Ishikawa (cell line): ENCODE results near the gene GAS6.

Experiments used
- CEBPB ChIP-seq: IDR thresholded peaks from 2 replicates; pipeline ENCODE4 v1.6.1; 2012
- CREB1 ChIP-seq: IDR thresholded peaks from 2 replicates; pipeline ENCODE4 v1.6.1; 2012; ENCODE audit warnings: low read depth
- EGR1 ChIP-seq: IDR thresholded peaks from 2 replicates; pipeline ENCODE4 v1.6.1; 2012
- EP300 ChIP-seq: IDR thresholded peaks from 2 replicates; pipeline ENCODE4 v1.6.1; 2012; ENCODE audit warnings: borderline replicate concordance
- FOXM1 ChIP-seq: IDR thresholded peaks from 2 replicates; pipeline ENCODE4 v1.6.1; 2012; ENCODE audit warnings: low read depth, borderline replicate concordance
- MAX ChIP-seq: IDR thresholded peaks from 2 replicates; pipeline ENCODE4 v1.6.1; 2012
- NFIC ChIP-seq: IDR thresholded peaks from 2 replicates; pipeline ENCODE4 v1.6.1; 2012
- RAD21 ChIP-seq: IDR thresholded peaks from 2 replicates; pipeline ENCODE4 v1.6.1; 2012; ENCODE audit warnings: low read depth
- REST ChIP-seq: IDR thresholded peaks from 2 replicates; pipeline ENCODE4 v1.6.1; 2012; ENCODE audit warnings: low read depth, mild to moderate bottlenecking
- TAF1 ChIP-seq: IDR thresholded peaks from 2 replicates; pipeline ENCODE4 v1.6.1; 2012; ENCODE audit warnings: low read depth, mild to moderate bottlenecking
- TCF12 ChIP-seq: IDR thresholded peaks from 2 replicates; pipeline ENCODE4 v1.6.1; 2012; ENCODE audit warnings: low read depth
- TEAD4 ChIP-seq: IDR thresholded peaks from 2 replicates; pipeline ENCODE4 v1.6.1; 2012
- YY1 ChIP-seq: IDR thresholded peaks from 2 replicates; pipeline ENCODE4 v1.6.1; 2012; ENCODE audit warnings: low read depth
- ZBTB7A ChIP-seq: IDR thresholded peaks from 2 replicates; pipeline ENCODE4 v1.6.1; 2012; ENCODE audit warnings: low read depth
- TF ChIP-seq, protein P1 (sequence below): IDR thresholded peaks from 2 replicates; pipeline ENCODE4 v1.6.1; 2012

Gene GAS6

DNA sequence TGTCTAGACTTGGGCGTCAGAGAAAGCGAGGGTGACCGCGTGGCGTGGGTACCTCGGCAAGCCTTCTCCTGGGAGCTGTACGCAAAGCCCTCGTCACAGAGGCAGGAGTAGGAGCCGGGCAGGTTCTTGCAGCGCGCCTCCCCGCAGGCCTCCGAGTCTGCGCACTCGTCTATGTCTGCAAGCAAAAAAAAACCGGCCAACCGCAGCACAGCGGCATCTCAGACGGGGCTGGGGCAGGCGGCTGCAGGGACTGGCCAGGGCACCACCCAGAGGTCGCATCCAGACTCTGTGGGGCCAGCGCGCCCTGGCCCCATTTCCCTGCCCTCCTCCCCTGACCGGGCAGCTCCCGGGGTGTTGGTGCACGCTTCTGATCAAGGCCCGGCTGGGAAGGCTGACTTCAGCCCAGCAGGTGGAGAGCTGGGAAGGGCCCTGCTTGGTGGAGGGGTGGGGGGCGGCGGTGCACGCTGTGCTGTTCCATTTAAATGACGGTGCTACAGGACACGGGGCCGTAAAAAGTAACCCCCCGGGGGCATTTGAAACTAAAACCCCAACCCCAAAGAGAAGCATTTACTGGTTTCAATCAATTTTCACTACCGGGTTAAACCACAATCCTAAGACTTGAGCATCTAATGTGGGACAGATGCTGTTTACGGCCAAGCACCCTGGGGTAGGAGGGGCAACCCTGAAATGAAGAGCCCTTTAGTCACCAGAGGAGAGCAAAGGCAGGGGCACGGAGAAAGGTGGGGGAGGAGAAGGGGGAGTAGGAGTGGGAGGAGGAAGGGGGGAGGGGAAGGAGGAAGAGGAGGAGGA lies 28.2 kb downstream of the GAS6 start:
- TF ChIP-seq, protein P1, sequence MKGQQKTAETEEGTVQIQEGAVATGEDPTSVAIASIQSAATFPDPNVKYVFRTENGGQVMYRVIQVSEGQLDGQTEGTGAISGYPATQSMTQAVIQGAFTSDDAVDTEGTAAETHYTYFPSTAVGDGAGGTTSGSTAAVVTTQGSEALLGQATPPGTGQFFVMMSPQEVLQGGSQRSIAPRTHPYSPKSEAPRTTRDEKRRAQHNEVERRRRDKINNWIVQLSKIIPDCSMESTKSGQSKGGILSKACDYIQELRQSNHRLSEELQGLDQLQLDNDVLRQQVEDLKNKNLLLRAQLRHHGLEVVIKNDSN, result no peak
- TF ChIP-seq RAD21 (no peak), MAX (no peak)

DNA sequence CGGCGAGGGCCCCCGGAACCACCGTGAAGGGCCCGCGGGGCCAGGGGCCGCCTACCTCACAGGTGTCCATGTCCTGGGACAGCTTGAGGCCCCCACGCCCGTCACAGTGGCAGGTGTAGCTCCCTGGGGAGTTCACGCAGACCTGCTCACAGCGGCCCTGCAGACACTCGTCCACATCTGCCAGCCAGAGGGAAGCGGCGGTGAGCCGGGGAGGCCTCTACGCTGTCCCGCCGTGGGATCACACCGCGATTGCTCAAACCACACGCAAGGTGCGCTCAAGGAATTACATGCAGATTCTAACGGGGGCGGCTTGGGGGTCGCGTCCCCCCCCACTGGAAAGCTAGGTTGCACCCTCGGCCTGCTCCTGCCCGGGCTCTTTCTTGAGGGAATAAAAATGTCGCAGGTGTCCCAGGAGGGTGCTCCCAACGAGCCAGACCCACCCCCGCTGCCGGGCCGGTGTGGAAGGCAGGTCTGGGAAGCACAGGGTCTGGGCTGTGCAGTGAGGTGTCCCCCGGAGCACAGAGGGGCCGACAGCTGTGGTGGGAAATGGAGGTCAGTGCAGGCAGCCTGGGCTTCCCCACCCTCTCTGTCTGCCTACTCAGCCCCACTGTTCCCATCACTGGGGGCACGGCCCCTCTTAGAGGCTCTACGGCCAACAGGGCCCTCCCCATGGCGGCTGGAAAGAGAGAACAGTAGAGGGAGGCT lies 29.2 kb downstream of the GAS6 start:
- no peak for TF ChIP-seq REST
- TF ChIP-seq TCF12, result no peak
- TF ChIP-seq NFIC, result no peak
- TF ChIP-seq YY1, result no peak
- TF ChIP-seq ZBTB7A, result no peak
- no peak for TF ChIP-seq TAF1
- no peak for TF ChIP-seq CEBPB
- no peak for TF ChIP-seq RAD21
- TF ChIP-seq TEAD4, result no peak
- no peak for TF ChIP-seq FOXM1
- no peak for TF ChIP-seq EGR1
- no peak for TF ChIP-seq MAX
- TF ChIP-seq, protein P1, result no peak
- no peak for TF ChIP-seq CREB1
- TF ChIP-seq EP300, result no peak

DNA sequence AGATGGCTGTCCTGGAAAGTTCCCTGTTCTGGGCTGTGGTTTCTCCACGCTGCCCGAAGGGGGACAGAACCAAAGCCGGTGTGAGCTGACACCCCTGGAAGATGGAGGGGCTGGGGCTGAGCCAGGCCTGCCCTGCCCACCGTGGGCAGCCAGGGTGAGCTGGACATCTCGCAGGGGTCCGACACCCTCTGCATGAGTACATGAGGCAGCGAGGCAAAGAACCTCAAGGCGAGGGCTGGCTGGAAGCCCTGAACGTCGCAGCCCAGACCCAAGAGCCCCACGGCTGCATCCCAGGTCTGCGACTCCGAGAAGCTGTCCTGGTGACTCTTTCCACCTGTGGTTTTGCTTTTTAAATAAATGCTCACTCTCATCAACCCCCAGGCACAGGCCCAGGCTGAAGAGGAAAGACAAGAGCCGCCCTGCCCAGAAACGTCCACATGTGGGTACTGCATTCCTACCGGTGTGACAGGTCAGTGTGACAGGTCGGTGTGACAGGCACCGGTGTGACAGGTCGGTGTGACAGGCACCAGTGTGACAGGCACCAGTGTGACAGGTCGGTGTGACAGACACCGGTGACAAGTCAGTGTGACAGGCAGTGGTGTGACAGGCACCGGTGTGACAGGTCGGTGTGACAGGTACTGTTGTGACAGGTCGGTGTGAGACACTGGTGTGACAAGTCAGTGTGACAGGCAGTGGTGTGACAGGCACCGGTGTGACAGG lies 30.6 kb downstream of the GAS6 start:
- TF ChIP-seq FOXM1 (no peak), CEBPB (no peak), TEAD4 (no peak), CREB1 (no peak), TAF1 (no peak), EP300 (no peak), RAD21 (no peak), TCF12 (no peak), YY1 (no peak), REST (no peak), MAX (no peak), NFIC (no peak), ZBTB7A (no peak), EGR1 (no peak)
- TF ChIP-seq, protein P1, result no peak

DNA sequence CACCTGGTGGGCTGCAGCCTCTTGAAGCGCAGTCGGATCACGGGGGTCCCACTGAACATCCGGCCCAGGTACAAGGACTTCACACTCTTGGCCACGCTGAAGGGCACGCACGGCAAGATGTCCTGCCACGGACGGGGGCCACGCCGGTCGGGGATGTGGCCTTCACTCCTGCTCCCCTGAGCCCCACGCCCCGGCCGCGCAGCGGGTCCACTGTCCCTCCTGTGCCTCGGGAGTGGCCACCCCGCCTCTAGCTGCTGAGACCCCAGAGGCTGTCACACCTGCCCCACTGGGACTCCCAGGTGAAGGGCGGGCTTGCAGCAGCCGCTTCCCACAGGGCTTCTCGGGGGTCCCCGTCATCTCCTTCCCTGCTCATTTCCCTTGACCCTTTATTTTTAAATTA lies 31.2 kb downstream of the GAS6 start:
- TF ChIP-seq FOXM1 (no peak), CREB1 (no peak), YY1 (no peak), MAX (no peak), ZBTB7A (no peak), TAF1 (no peak), EGR1 (no peak), TEAD4 (no peak), NFIC (no peak), CEBPB (no peak), EP300 (no peak), TCF12 (no peak), REST (no peak), RAD21 (no peak)
- TF ChIP-seq, protein P1, result no peak
